Activated CD4-positive, alpha-beta memory T cell treated with anti-CD3 and anti-CD28 coated beads for 36 hours (primary cell): ENCODE results near the gene LUC7L3. TPM values are rescaled to one million over a fixed set of nuclear protein-coding genes. Genes with fewer than 3 reads are reported as not detected.

Experiments
- CTCF ChIA-PET: fragments of 350-600 bp; sonication (Branson Sonifier 250); formaldehyde crosslinking; loops from one replicate; lab custom pipeline; 2021; ENCODE audit warnings: antibody characterized with exemption, inconsistent platforms; lab: Charles Lee
- POLR2A ChIA-PET: fragments of 350-600 bp; sonication (Branson Sonifier 250); formaldehyde crosslinking; loops from one replicate; lab custom pipeline; 2021; ENCODE audit warnings: antibody characterized with exemption; lab: Charles Lee
- DNase-seq: peaks from one replicate; pipeline ENCODE4 v3.0.0-alpha.2; 2020
- H3K27ac Mint-ChIP-seq: one replicate; pipeline ENCODE4 v1.8.0; 2021; ENCODE audit warnings: mixed read lengths
- H3K27me3 Mint-ChIP-seq: one replicate; pipeline ENCODE4 v1.8.0; 2021; ENCODE audit warnings: mixed read lengths
- H3K36me3 Mint-ChIP-seq: one replicate; pipeline ENCODE4 v1.8.0; 2021; ENCODE audit warnings: mixed read lengths
- H3K4me1 Mint-ChIP-seq: one replicate; pipeline ENCODE4 v1.8.0; 2021; ENCODE audit warnings: low read depth, mixed read lengths
- H3K4me3 Mint-ChIP-seq: one replicate; pipeline ENCODE4 v1.8.0; 2021; ENCODE audit warnings: mild to moderate bottlenecking, mixed read lengths
- H3K9me3 Mint-ChIP-seq: one replicate; pipeline ENCODE4 v1.8.0; 2021; ENCODE audit warnings: mixed read lengths
- intact Hi-C: fragments of 100-400 bp; cut with micrococcal nuclease; formaldehyde crosslinking; loops from one replicate; pipeline ENCODE4 v1.15.1; 2023
- total RNA-seq, 2 experiments: library from RNA; stranded (reverse); gene quantifications; one replicate each; pipeline ENCODE4 v1.2.3, GENCODE V29; 2021

The LUC7L3 gene
- total RNA-seq, 2 experiments from 2014 or later = 120 to 137 TPM

GRCh38 chr17:50783193-50783660, 63.8 kb downstream of the LUC7L3 start:
- CTCF ChIA-PET = interaction anchor here (0.7 to 5.6 kb wide), 45 partner anchors 9 to 358 kb away, joined by 3 to 51 read pairs (median 4); partner anchors contain the start of gene TOB1
- POLR2A ChIA-PET = interaction anchor here (0.6 kb wide), 2 partner anchors 78 to 204 kb away, joined by 4 to 5 read pairs; no protein-coding TSS in a partner anchor
- Mint-ChIP-seq H3K36me3 (no peaks in the 10 kb centered on the region), H3K4me1 (peaks cover 22% of the 10 kb centered on the region), H3K27me3 (peaks cover 3% of the 10 kb centered on the region), H3K9me3 (no peaks in the 10 kb centered on the region), H3K4me3 (peak overlapping the region; percentile 17), H3K27ac (peak overlapping the region; percentile 49)
- peak; percentile 89 for DNase-seq
- intact Hi-C loops = loop anchor here (1.0 to 2.0 kb wide), 2 partner anchors 59 to 174 kb away; no protein-coding TSS in a partner anchor

GRCh38 chr17:50783905-50784304, 64.5 kb downstream of the LUC7L3 start:
- H3K4me1 Mint-ChIP-seq = peaks cover 22% of the 10 kb centered on the region
- no peak for DNase-seq
- POLR2A ChIA-PET = no interaction called here
- CTCF ChIA-PET = interaction anchor here (0.8 to 5.6 kb wide), 24 partner anchors 11 to 193 kb away, joined by 3 to 51 read pairs (median 4); no protein-coding TSS in a partner anchor
- H3K9me3 Mint-ChIP-seq = no peaks in the 10 kb centered on the region
- intact Hi-C loops = loop anchor here (1.0 to 2.0 kb wide), 2 partner anchors 58 to 173 kb away; no protein-coding TSS in a partner anchor
- no peak overlapping the region for H3K4me3 Mint-ChIP-seq
- H3K27ac Mint-ChIP-seq = no peak overlapping the region
- peaks cover 3% of the 10 kb centered on the region for H3K27me3 Mint-ChIP-seq
- H3K36me3 Mint-ChIP-seq = no peaks in the 10 kb centered on the region

GRCh38 chr17:50785126-50785525, 65.7 kb downstream of the LUC7L3 start:
- Mint-ChIP-seq H3K4me3 (no peak overlapping the region), H3K4me1 (peaks cover 13% of the 10 kb centered on the region), H3K36me3 (no peaks in the 10 kb centered on the region), H3K27ac (no peak overlapping the region), H3K27me3 (peaks cover 3% of the 10 kb centered on the region), H3K9me3 (no peaks in the 10 kb centered on the region)
- intact Hi-C loops = no loop called here
- POLR2A ChIA-PET = no interaction called here
- CTCF ChIA-PET = interaction anchor here (1.2 to 5.6 kb wide), 9 partner anchors 10 to 176 kb away, joined by 3 to 51 read pairs (median 10); no protein-coding TSS in a partner anchor
- DNase-seq = no peak

- Mint-ChIP-seq H3K9me3 (no peaks in the 10 kb centered on the region), H3K36me3 (no peaks in the 10 kb centered on the region), H3K4me1 (peaks cover 8% of the 10 kb centered on the region), H3K4me3 (no peak overlapping the region), H3K27ac (no peak overlapping the region), H3K27me3 (peaks cover 3% of the 10 kb centered on the region)
- intact Hi-C loops = no loop called here
- ChIA-PET CTCF (interaction anchor here (1.8 to 5.6 kb wide), 4 partner anchors 56 to 169 kb away, joined by 5 to 51 read pairs (median 26); no protein-coding TSS in a partner anchor), POLR2A (no interaction called here)
- DNase-seq = no peak
Observed at GRCh38 chr17:50785946-50786570, 66.7 kb downstream of the LUC7L3 start.

GRCh38 chr17:50787106-50787505, 67.7 kb downstream of the LUC7L3 start:
- intact Hi-C loops = no loop called here
- Mint-ChIP-seq H3K4me1 (peaks cover 4% of the 10 kb centered on the region), H3K27ac (no peak overlapping the region)

GRCh38 chr17:50790618-50791017, 71.2 kb downstream of the LUC7L3 start:
- Mint-ChIP-seq H3K27ac (no peak overlapping the region), H3K36me3 (no peaks in the 10 kb centered on the region), H3K9me3 (no peaks in the 10 kb centered on the region), H3K4me1 (no peaks in the 10 kb centered on the region), H3K27me3 (no peaks in the 10 kb centered on the region), H3K4me3 (no peak overlapping the region)
- DNase-seq = no peak
- POLR2A ChIA-PET = no interaction called here
- intact Hi-C loops = no loop called here
- CTCF ChIA-PET = interaction anchor here (0.6 to 1.6 kb wide), 2 partner anchors 26 to 158 kb away, joined by 4 to 5 read pairs; no protein-coding TSS in a partner anchor

More at GRCh38 chr17:50787106-50787505, 67.7 kb downstream of the LUC7L3 start:
- CTCF ChIA-PET = interaction anchor here (0.9 to 1.8 kb wide), 2 partner anchors 55 to 67 kb away, joined by 3 to 5 read pairs; no protein-coding TSS in a partner anchor
- Mint-ChIP-seq H3K27me3 (peaks cover 3% of the 10 kb centered on the region), H3K9me3 (no peaks in the 10 kb centered on the region), H3K36me3 (no peaks in the 10 kb centered on the region), H3K4me3 (no peak overlapping the region)
- DNase-seq = no peak
- POLR2A ChIA-PET = no interaction called here

- Mint-ChIP-seq H3K4me1 (no peaks in the 10 kb centered on the region), H3K27ac (no peak overlapping the region), H3K9me3 (no peaks in the 10 kb centered on the region), H3K27me3 (no peaks in the 10 kb centered on the region), H3K36me3 (no peaks in the 10 kb centered on the region), H3K4me3 (no peak overlapping the region)
- POLR2A ChIA-PET = no interaction called here
- intact Hi-C loops = no loop called here
- CTCF ChIA-PET = interaction anchor here (1.7 kb wide), 1 partner anchor 9 kb away, joined by 4 read pairs; no protein-coding TSS in a partner anchor
- DNase-seq = no peak
Observed at GRCh38 chr17:50792132-50792531, 72.7 kb downstream of the LUC7L3 start.

- Mint-ChIP-seq H3K4me3 (no peak overlapping the region), H3K36me3 (no peaks in the 10 kb centered on the region), H3K9me3 (no peaks in the 10 kb centered on the region), H3K27ac (no peak overlapping the region), H3K4me1 (no peaks in the 10 kb centered on the region), H3K27me3 (no peaks in the 10 kb centered on the region)
- CTCF ChIA-PET = interaction anchor here (1.7 kb wide), 1 partner anchor 10 kb away, joined by 4 read pairs; no protein-coding TSS in a partner anchor
- POLR2A ChIA-PET = no interaction called here
- intact Hi-C loops = no loop called here
- DNase-seq = no peak
Observed at GRCh38 chr17:50793007-50793406, 73.6 kb downstream of the LUC7L3 start.

GRCh38 chr17:50794361-50794760, 75.0 kb downstream of the LUC7L3 start:
- intact Hi-C loops = no loop called here
- CTCF ChIA-PET = interaction anchor here (1.3 to 1.7 kb wide), 2 partner anchors 10 to 11 kb away, joined by 4 to 6 read pairs; no protein-coding TSS in a partner anchor
- no peaks in the 10 kb centered on the region for H3K4me1 Mint-ChIP-seq
- no peak for DNase-seq
- POLR2A ChIA-PET = no interaction called here
- no peak overlapping the region for H3K4me3 Mint-ChIP-seq
- H3K36me3 Mint-ChIP-seq = no peaks in the 10 kb centered on the region
- H3K9me3 Mint-ChIP-seq = no peaks in the 10 kb centered on the region
- H3K27me3 Mint-ChIP-seq = no peaks in the 10 kb centered on the region
- H3K27ac Mint-ChIP-seq = no peak overlapping the region

GRCh38 chr17:50797135-50797810, 77.9 kb downstream of the LUC7L3 start:
- CTCF ChIA-PET = interaction anchor here (2.1 kb wide), 1 partner anchor 14 kb away, joined by 17 read pairs; no protein-coding TSS in a partner anchor
- POLR2A ChIA-PET = no interaction called here
- H3K4me1 Mint-ChIP-seq = no peaks in the 10 kb centered on the region
- no peaks in the 10 kb centered on the region for H3K9me3 Mint-ChIP-seq
- DNase-seq = no peak
- intact Hi-C loops = no loop called here
- H3K36me3 Mint-ChIP-seq = no peaks in the 10 kb centered on the region
- no peaks in the 10 kb centered on the region for H3K27me3 Mint-ChIP-seq
- no peak overlapping the region for H3K27ac Mint-ChIP-seq
- no peak overlapping the region for H3K4me3 Mint-ChIP-seq

GRCh38 chr17:50798424-50799288, 79.3 kb downstream of the LUC7L3 start:
- ChIA-PET POLR2A (interaction anchor here (0.7 kb wide), 1 partner anchor 592 kb away, joined by 3 read pairs; no protein-coding TSS in a partner anchor), CTCF (interaction anchor here (2.9 kb wide), 1 partner anchor 15 kb away, joined by 10 read pairs; no protein-coding TSS in a partner anchor)
- Mint-ChIP-seq H3K27me3 (no peaks in the 10 kb centered on the region), H3K9me3 (no peaks in the 10 kb centered on the region), H3K27ac (no peak overlapping the region), H3K4me1 (no peaks in the 10 kb centered on the region), H3K4me3 (no peak overlapping the region), H3K36me3 (no peaks in the 10 kb centered on the region)
- intact Hi-C loops = no loop called here
- no peak for DNase-seq
